Mammary microvascular endothelial cell (primary cell): ENCODE measurements around the gene PRRC2A. TPM values are rescaled to one million over a fixed set of nuclear protein-coding genes. Genes with fewer than 3 reads are reported as not detected.

Experiments used
- total RNA-seq: library from RNA; depleted of rRNA; stranded (reverse); fragments of >200 nt; gene quantifications from 2 replicates; pipeline ENCODE4 v1.2.3, GENCODE V29; 2015

PRRC2A gene
- total RNA-seq, 1 donor from 2014 or later: 90.2 TPM

Other genes with a start within 250 kb of the PRRC2A start
- gene MICA, start 217.1 kb upstream of the PRRC2A start, total RNA-seq: 4.7 and 5.2 TPM in 2 replicates
- 19.6 and 21.7 TPM in 2 replicates for gene MICB, start 122.6 kb upstream of the PRRC2A start, total RNA-seq
- gene MCCD1, start 91.8 kb upstream of the PRRC2A start, total RNA-seq: not detected in 2 replicates
- gene DDX39B, start 78.7 kb upstream of the PRRC2A start, total RNA-seq: 338 and 363 TPM in 2 replicates
- gene ATP6V1G2, start 74.1 kb upstream of the PRRC2A start, total RNA-seq: 0.07 and 0.39 TPM in 2 replicates
- 12.9 and 16.2 TPM in 2 replicates for gene NFKBIL1, start 73.1 kb upstream of the PRRC2A start, total RNA-seq
- gene LTA, start 48.4 kb upstream of the PRRC2A start, total RNA-seq: 0.13 TPM in 1 of 2 replicates, not detected in the other
- 0.20 TPM in 1 of 2 replicates, not detected in the other for gene TNF, start 45.1 kb upstream of the PRRC2A start, total RNA-seq
- 2.2 and 7.0 TPM in 2 replicates for gene LTB, start 38.3 kb upstream of the PRRC2A start, total RNA-seq
- 0.20 and 0.98 TPM in 2 replicates for gene LST1, start 34.4 kb upstream of the PRRC2A start, total RNA-seq
- not detected in 2 replicates for gene NCR3, start 27.7 kb upstream of the PRRC2A start, total RNA-seq
- not detected in 2 replicates for gene AIF1, start 5.5 kb upstream of the PRRC2A start, total RNA-seq
- 273 and 296 TPM in 2 replicates for gene BAG6, start 31.9 kb downstream of the PRRC2A start, total RNA-seq
- 1.2 and 1.4 TPM in 2 replicates for gene APOM, start 35.2 kb downstream of the PRRC2A start, total RNA-seq
- gene C6orf47, start 40.1 kb downstream of the PRRC2A start, total RNA-seq: 14.2 and 15.2 TPM in 2 replicates
- 11.7 and 17.9 TPM in 2 replicates for gene GPANK1, start 44.3 kb downstream of the PRRC2A start, total RNA-seq
- gene CSNK2B, start 45.4 kb downstream of the PRRC2A start, total RNA-seq: 279 and 308 TPM in 2 replicates
- gene LY6G5B, start 49.3 kb downstream of the PRRC2A start, total RNA-seq: 0.93 and 3.1 TPM in 2 replicates
- gene LY6G5C, start 60.4 kb downstream of the PRRC2A start, total RNA-seq: 2.5 and 3.3 TPM in 2 replicates
- gene ABHD16A, start 82.6 kb downstream of the PRRC2A start, total RNA-seq: 36.2 and 38.2 TPM in 2 replicates
- gene LY6G6F, start 86.2 kb downstream of the PRRC2A start, total RNA-seq: not detected in 2 replicates
- not detected in 2 replicates for gene LY6G6D, start 94.6 kb downstream of the PRRC2A start, total RNA-seq
- gene LY6G6C, start 101.0 kb downstream of the PRRC2A start, total RNA-seq: not detected in 2 replicates
- not detected in 2 replicates for gene MPIG6B, start 102.7 kb downstream of the PRRC2A start, total RNA-seq
- 90.3 and 106 TPM in 2 replicates for gene DDAH2, start 108.6 kb downstream of the PRRC2A start, total RNA-seq
- 1,055 and 1,092 TPM in 2 replicates for gene CLIC1, start 115.8 kb downstream of the PRRC2A start, total RNA-seq
- 8.3 and 14.5 TPM in 2 replicates for gene MSH5, start 119.3 kb downstream of the PRRC2A start, total RNA-seq
- 0.67 and 1.7 TPM in 2 replicates for gene SAPCD1, start 141.9 kb downstream of the PRRC2A start, total RNA-seq
- gene VWA7, start 156.6 kb downstream of the PRRC2A start, total RNA-seq: 0.49 and 1.6 TPM in 2 replicates
- gene VARS1, start 175.0 kb downstream of the PRRC2A start, total RNA-seq: 102 and 107 TPM in 2 replicates
- gene LSM2, start 186.3 kb downstream of the PRRC2A start, total RNA-seq: 117 and 140 TPM in 2 replicates
- gene HSPA1L, start 194.6 kb downstream of the PRRC2A start, total RNA-seq: 0.33 and 0.39 TPM in 2 replicates
- gene HSPA1A, start 194.8 kb downstream of the PRRC2A start, total RNA-seq: 158 and 167 TPM in 2 replicates
- gene HSPA1B, start 207.0 kb downstream of the PRRC2A start, total RNA-seq: 110 and 126 TPM in 2 replicates
- gene NEU1, start 242.1 kb downstream of the PRRC2A start, total RNA-seq: 96.4 and 102 TPM in 2 replicates